Measurements from ENCODE around the gene PPP1R15A.
"Not testable (repeated sequence)": the region's sequence is repeated elsewhere in the genome, so short reads cannot be mapped to it uniquely, and the experiment has no call there.

- not testable (repeated sequence) for TF ChIP-seq CTCF, POLR2AphosphoS5 (IDR thresholded peaks at IDR 0.05)
Observed at GRCh38 chr19:48899386-48899749, 27.1 kb downstream of the PPP1R15A start.

Measured in prostate gland (tissue), 2 donors.